Measurements from ENCODE around the gene UBE2F. TPM values are rescaled to one million over a fixed set of nuclear protein-coding genes. Genes with fewer than 3 reads are reported as not detected.

The UBE2F gene
- total RNA-seq, 1 experiment from 2014 or later: 44.9 TPM

DNA sequence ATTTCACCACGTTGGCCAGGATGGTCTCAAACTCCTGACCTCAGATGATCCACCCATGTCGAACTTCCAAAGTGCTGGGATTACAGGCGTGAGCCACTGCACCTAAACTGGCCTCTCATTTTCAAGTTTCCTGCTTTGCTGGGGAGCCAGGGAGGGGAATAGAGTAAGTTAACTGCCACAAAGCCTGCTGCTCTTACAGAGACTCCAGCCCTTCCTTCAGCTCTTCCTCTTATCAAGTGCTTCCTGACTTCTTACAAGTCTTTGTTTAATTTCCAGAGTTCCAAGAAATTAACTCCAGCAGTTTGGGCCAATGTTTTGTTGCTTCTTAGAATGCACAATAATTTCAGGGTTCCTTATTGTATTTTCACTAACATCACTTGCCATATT, 24.3 kb upstream of the UBE2F start:
- Histone ChIP-seq H3K27me3 (ENCODE audit: control insufficient read depth, insufficient read depth, low read length) (no peaks in the 10 kb centered on the region), H3K4me1 (ENCODE audit: control insufficient read depth, insufficient read depth, low read length) (no peaks in the 10 kb centered on the region), H3K9me3 (ENCODE audit: control insufficient read depth, insufficient read depth, low read depth, low read length) (0 out of 2 replicates have a peak, but pooled peaks cover 5% of the 10 kb centered on the region), H3K4me3 (ENCODE audit: low read depth in 2 of 2, low read length in 2 of 2) (no peak overlapping the region), H3K27ac (ENCODE audit: low read length) (no peak overlapping the region), H3K36me3 (ENCODE audit: control insufficient read depth, insufficient read depth, low read length) (no peaks in the 10 kb centered on the region)
- ATAC-seq (no peak), DNase-seq (ENCODE audit: low read depth, low spot score) (no peak)
- in situ Hi-C loops (cut with HindIII; ENCODE audit: low pct_unique_long_range_greater_than_20kb, low sequenced_read_pairs) (no loop called here), intact Hi-C loops (cut with micrococcal nuclease; ENCODE audit: unreplicated experiment) (no loop called here)
- POLR2A ChIA-PET: no interaction called here
- no TSS peak for BruUV-seq (replicated peaks)
- TF ChIP-seq, protein P1, sequence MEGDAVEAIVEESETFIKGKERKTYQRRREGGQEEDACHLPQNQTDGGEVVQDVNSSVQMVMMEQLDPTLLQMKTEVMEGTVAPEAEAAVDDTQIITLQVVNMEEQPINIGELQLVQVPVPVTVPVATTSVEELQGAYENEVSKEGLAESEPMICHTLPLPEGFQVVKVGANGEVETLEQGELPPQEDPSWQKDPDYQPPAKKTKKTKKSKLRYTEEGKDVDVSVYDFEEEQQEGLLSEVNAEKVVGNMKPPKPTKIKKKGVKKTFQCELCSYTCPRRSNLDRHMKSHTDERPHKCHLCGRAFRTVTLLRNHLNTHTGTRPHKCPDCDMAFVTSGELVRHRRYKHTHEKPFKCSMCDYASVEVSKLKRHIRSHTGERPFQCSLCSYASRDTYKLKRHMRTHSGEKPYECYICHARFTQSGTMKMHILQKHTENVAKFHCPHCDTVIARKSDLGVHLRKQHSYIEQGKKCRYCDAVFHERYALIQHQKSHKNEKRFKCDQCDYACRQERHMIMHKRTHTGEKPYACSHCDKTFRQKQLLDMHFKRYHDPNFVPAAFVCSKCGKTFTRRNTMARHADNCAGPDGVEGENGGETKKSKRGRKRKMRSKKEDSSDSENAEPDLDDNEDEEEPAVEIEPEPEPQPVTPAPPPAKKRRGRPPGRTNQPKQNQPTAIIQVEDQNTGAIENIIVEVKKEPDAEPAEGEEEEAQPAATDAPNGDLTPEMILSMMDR (IDR thresholded peaks at IDR 0.05): no peak
- TF ChIP-seq POLR2AphosphoS5 (IDR thresholded peaks at IDR 0.05; ENCODE audit: low read depth, low read length) (no peak), TCF7L2 (IDR thresholded peaks at IDR 0.05; ENCODE audit: low read depth, low read length) (no peak), SIN3A (IDR thresholded peaks at IDR 0.05; ENCODE audit: borderline replicate concordance, insufficient read depth, low read depth, low read length) (no peak)
- TF ChIP-seq, protein P2, sequence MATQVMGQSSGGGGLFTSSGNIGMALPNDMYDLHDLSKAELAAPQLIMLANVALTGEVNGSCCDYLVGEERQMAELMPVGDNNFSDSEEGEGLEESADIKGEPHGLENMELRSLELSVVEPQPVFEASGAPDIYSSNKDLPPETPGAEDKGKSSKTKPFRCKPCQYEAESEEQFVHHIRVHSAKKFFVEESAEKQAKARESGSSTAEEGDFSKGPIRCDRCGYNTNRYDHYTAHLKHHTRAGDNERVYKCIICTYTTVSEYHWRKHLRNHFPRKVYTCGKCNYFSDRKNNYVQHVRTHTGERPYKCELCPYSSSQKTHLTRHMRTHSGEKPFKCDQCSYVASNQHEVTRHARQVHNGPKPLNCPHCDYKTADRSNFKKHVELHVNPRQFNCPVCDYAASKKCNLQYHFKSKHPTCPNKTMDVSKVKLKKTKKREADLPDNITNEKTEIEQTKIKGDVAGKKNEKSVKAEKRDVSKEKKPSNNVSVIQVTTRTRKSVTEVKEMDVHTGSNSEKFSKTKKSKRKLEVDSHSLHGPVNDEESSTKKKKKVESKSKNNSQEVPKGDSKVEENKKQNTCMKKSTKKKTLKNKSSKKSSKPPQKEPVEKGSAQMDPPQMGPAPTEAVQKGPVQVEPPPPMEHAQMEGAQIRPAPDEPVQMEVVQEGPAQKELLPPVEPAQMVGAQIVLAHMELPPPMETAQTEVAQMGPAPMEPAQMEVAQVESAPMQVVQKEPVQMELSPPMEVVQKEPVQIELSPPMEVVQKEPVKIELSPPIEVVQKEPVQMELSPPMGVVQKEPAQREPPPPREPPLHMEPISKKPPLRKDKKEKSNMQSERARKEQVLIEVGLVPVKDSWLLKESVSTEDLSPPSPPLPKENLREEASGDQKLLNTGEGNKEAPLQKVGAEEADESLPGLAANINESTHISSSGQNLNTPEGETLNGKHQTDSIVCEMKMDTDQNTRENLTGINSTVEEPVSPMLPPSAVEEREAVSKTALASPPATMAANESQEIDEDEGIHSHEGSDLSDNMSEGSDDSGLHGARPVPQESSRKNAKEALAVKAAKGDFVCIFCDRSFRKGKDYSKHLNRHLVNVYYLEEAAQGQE (IDR thresholded peaks at IDR 0.05; ENCODE audit: insufficient read depth in 1 of 2, low read depth in 2 of 2, low read length in 1 of 2): no peak
- CTCF ChIA-PET: no interaction called here

DNA sequence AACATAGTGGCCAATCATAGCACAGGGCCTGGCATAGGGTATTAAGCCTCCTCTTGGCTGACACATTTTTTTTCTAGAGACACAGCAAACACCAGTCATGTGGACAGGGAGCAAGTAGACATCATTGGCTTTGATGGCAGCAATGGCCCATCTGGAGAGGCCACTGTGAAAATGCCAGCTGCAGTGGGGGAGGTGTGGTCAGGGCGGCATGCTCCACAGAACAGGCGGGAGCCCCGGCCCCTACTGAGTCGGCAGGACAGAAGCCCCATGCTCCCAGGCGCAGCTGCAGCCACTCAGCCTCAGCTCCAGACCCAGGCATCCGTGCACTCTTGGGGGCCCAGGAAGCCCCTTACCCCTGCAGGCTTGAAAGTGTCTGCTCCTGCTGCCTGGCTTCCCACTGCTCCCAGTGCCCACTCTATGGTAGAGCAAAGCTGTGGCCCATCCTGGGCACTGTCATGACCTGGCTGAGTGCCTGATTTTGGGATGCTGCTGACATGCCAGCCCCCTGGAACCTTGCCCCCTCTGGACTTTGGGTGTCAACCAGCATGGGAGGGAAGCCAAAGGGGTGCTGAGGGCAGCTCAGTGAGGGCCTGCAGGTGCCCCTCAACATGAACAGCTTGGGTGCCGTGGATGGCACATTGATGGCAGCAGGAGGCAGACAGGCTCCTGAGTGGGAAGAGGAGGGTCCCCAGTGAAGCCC, 23.3 kb upstream of the UBE2F start:
- intact Hi-C loops (cut with micrococcal nuclease; ENCODE audit: unreplicated experiment): no loop called here
- H3K27ac ChIP-seq (ENCODE audit: low read length): no peak overlapping the region
- no peaks in the 10 kb centered on the region for H3K36me3 ChIP-seq (ENCODE audit: control insufficient read depth, insufficient read depth, low read length)
- no TSS peak for BruUV-seq (replicated peaks)
- 0 out of 2 replicates have a peak, but pooled peaks cover 5% of the 10 kb centered on the region for H3K9me3 ChIP-seq (ENCODE audit: control insufficient read depth, insufficient read depth, low read depth, low read length)
- POLR2A ChIA-PET: no interaction called here
- in situ Hi-C loops (cut with HindIII; ENCODE audit: low pct_unique_long_range_greater_than_20kb, low sequenced_read_pairs): no loop called here
- TF ChIP-seq TCF7L2 (IDR thresholded peaks at IDR 0.05; ENCODE audit: low read depth, low read length): no peak
- TF ChIP-seq, protein P1 (IDR thresholded peaks at IDR 0.05): no peak
- TF ChIP-seq SIN3A (IDR thresholded peaks at IDR 0.05; ENCODE audit: borderline replicate concordance, insufficient read depth, low read depth, low read length): no peak
- TF ChIP-seq, protein P2 (IDR thresholded peaks at IDR 0.05; ENCODE audit: insufficient read depth in 1 of 2, low read depth in 2 of 2, low read length in 1 of 2): no peak
- TF ChIP-seq POLR2AphosphoS5 (IDR thresholded peaks at IDR 0.05; ENCODE audit: low read depth, low read length): no peak
- no peak for DNase-seq (ENCODE audit: low read depth, low spot score)
- no peak for ATAC-seq
- H3K4me3 ChIP-seq (ENCODE audit: low read depth in 2 of 2, low read length in 2 of 2): no peak overlapping the region
- H3K4me1 ChIP-seq (ENCODE audit: control insufficient read depth, insufficient read depth, low read length): no peaks in the 10 kb centered on the region
- no peaks in the 10 kb centered on the region for H3K27me3 ChIP-seq (ENCODE audit: control insufficient read depth, insufficient read depth, low read length)
- CTCF ChIA-PET: no interaction called here
